Smooth muscle cell of the coronary artery (primary cell): ENCODE data around the gene PRSS3. TPM values are rescaled to one million over a fixed set of nuclear protein-coding genes. Genes with fewer than 3 reads are reported as not detected.

Source experiments
- total RNA-seq: library from RNA; depleted of rRNA; stranded (reverse); fragments of >200 nt; gene quantifications from 2 replicates; pipeline ENCODE4 v1.2.3, GENCODE V29; 2014; ENCODE audit warnings: low replicate concordance

Gene PRSS3
- 4.7 and 8.0 TPM in 2 replicates for total RNA-seq

GRCh38 chr9:33795281-33795680, at the start of gene PRSS3:
TSS of gene PRSS3 (plus strand) at chr9:33795561. CDS start at chr9:33795574, 13 bp downstream.

DNA sequence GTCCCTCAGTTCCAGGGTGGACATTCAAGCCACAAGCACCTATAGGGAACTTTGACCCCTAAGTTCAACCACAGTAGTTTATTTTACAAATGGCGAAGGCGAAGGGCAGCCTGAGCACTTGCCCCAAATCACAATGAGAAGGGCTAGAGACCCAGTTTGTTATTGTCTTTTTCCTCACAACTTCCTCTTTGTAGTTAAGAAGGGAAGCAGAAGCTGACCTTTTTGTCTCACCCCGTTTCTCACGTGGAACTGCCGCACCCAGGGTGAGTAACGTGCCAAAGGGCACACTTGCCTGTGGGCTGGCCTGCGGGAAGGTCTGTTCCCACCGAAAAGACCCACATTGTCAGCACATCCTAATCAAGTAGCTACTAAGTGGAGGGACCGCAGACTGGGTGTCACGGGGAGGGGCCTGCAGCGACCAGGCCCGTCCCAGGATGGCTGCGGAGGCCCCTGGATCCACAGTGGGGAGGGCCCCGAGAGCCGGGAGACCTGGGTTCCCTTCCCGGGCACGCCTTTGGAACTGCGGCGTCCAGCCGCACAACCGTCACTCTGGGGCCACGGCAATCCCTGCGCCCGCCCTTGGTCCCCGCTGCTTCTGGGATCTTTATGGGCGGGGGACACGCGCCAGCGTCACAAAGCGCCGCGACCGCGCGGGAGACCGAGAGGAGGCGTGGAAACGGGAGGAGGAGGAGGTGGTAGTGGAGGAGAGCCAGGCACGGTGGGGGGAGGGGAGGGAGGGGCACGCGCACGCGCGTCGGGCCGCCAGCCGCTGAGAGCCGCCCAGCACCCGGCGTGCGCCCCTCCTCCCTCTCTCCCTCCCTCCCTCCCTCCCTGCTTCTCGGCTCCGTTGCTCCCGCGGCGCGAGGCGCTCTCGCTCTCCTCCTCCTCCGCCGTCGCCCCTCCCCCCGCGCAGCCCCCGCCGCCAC, 21.2 kb downstream of the PRSS3 start, which contains the start of gene UBE2R2:
Gene UBE2R2, plus strand, starts transcription at position 834 of the 926 bp plus-strand sequence. CDS start 598 bp downstream, outside the sequence.

Other genes starting within 250 kb of the PRSS3 start
- 14.2 and 22.9 TPM in 2 replicates for gene UBE2R2, start 21.6 kb downstream of the PRSS3 start, total RNA-seq